Measurements from ENCODE around the gene RTRAF.

RTRAF gene

GRCh38 chr14:52043690-52044089 is 54.3 kb downstream of the RTRAF start:
- Mint-ChIP-seq H3K27me3 (ENCODE audit: low read depth) (no peaks in the 10 kb centered on the region), H3K9me3 (no peaks in the 10 kb centered on the region), H3K36me3 (ENCODE audit: low read depth) (no peaks in the 10 kb centered on the region), H3K4me1 (ENCODE audit: low read depth) (peaks cover 2% of the 10 kb centered on the region), H3K4me3 (no peak overlapping the region), H3K27ac (no peak overlapping the region)

- H3K4me1 Mint-ChIP-seq (ENCODE audit: low read depth): peaks cover 2% of the 10 kb centered on the region
- no peaks in the 10 kb centered on the region for H3K36me3 Mint-ChIP-seq (ENCODE audit: low read depth)
- H3K27me3 Mint-ChIP-seq (ENCODE audit: low read depth): no peaks in the 10 kb centered on the region
- no peak overlapping the region for H3K4me3 Mint-ChIP-seq
- H3K9me3 Mint-ChIP-seq: no peaks in the 10 kb centered on the region
- no peak overlapping the region for H3K27ac Mint-ChIP-seq
Observed at GRCh38 chr14:52044791-52045522, 55.6 kb downstream of the RTRAF start.

GRCh38 chr14:52046376-52046917 is 57.1 kb downstream of the RTRAF start:
- peaks cover 7% of the 10 kb centered on the region for H3K27me3 Mint-ChIP-seq (ENCODE audit: low read depth)
- no peaks in the 10 kb centered on the region for H3K36me3 Mint-ChIP-seq (ENCODE audit: low read depth)
- no peaks in the 10 kb centered on the region for H3K9me3 Mint-ChIP-seq
- H3K4me1 Mint-ChIP-seq (ENCODE audit: low read depth): peaks cover 2% of the 10 kb centered on the region
- H3K4me3 Mint-ChIP-seq: no peak overlapping the region
- no peak overlapping the region for H3K27ac Mint-ChIP-seq

GRCh38 chr14:52048116-52048515 is 58.8 kb downstream of the RTRAF start:
- H3K4me1 Mint-ChIP-seq (ENCODE audit: low read depth): peaks cover 2% of the 10 kb centered on the region
- H3K4me3 Mint-ChIP-seq: no peak overlapping the region

GRCh38 chr14:52048641-52049204 is 59.4 kb downstream of the RTRAF start:
- H3K36me3 Mint-ChIP-seq (ENCODE audit: low read depth): no peaks in the 10 kb centered on the region
- H3K9me3 Mint-ChIP-seq: no peaks in the 10 kb centered on the region
- peaks cover 27% of the 10 kb centered on the region for H3K27me3 Mint-ChIP-seq (ENCODE audit: low read depth)
- H3K27ac Mint-ChIP-seq: peak overlapping the region; percentile 43
- H3K4me3 Mint-ChIP-seq: no peak overlapping the region
- H3K4me1 Mint-ChIP-seq (ENCODE audit: low read depth): peaks cover 2% of the 10 kb centered on the region

More at GRCh38 chr14:52048116-52048515, 58.8 kb downstream of the RTRAF start:
- Mint-ChIP-seq H3K27ac (no peak overlapping the region), H3K9me3 (no peaks in the 10 kb centered on the region), H3K27me3 (ENCODE audit: low read depth) (peaks cover 20% of the 10 kb centered on the region), H3K36me3 (ENCODE audit: low read depth) (no peaks in the 10 kb centered on the region)

- no peaks in the 10 kb centered on the region for H3K36me3 Mint-ChIP-seq (ENCODE audit: low read depth)
- peaks cover 27% of the 10 kb centered on the region for H3K27me3 Mint-ChIP-seq (ENCODE audit: low read depth)
- H3K9me3 Mint-ChIP-seq: no peaks in the 10 kb centered on the region
- H3K4me3 Mint-ChIP-seq: no peak overlapping the region
- no peaks in the 10 kb centered on the region for H3K4me1 Mint-ChIP-seq (ENCODE audit: low read depth)
- H3K27ac Mint-ChIP-seq: no peak overlapping the region
Observed at GRCh38 chr14:52049271-52049670, 59.9 kb downstream of the RTRAF start.

- no peaks in the 10 kb centered on the region for H3K9me3 Mint-ChIP-seq
- no peaks in the 10 kb centered on the region for H3K36me3 Mint-ChIP-seq (ENCODE audit: low read depth)
Observed at GRCh38 chr14:52049721-52050588, 60.6 kb downstream of the RTRAF start.

GRCh38 chr14:52051251-52051650 is 61.9 kb downstream of the RTRAF start:
- Mint-ChIP-seq H3K36me3 (ENCODE audit: low read depth) (no peaks in the 10 kb centered on the region), H3K4me3 (no peak overlapping the region), H3K27ac (no peak overlapping the region), H3K27me3 (ENCODE audit: low read depth) (peaks cover 39% of the 10 kb centered on the region), H3K9me3 (no peaks in the 10 kb centered on the region), H3K4me1 (ENCODE audit: low read depth) (no peaks in the 10 kb centered on the region)

More at GRCh38 chr14:52049721-52050588, 60.6 kb downstream of the RTRAF start:
- Mint-ChIP-seq H3K4me1 (ENCODE audit: low read depth) (no peaks in the 10 kb centered on the region), H3K27ac (no peak overlapping the region), H3K27me3 (ENCODE audit: low read depth) (peaks cover 30% of the 10 kb centered on the region), H3K4me3 (no peak overlapping the region)

- H3K36me3 Mint-ChIP-seq (ENCODE audit: low read depth): no peaks in the 10 kb centered on the region
- no peak overlapping the region for H3K4me3 Mint-ChIP-seq
- H3K27me3 Mint-ChIP-seq (ENCODE audit: low read depth): peaks cover 39% of the 10 kb centered on the region
- no peaks in the 10 kb centered on the region for H3K9me3 Mint-ChIP-seq
- H3K4me1 Mint-ChIP-seq (ENCODE audit: low read depth): no peaks in the 10 kb centered on the region
- no peak overlapping the region for H3K27ac Mint-ChIP-seq
Observed at GRCh38 chr14:52051871-52052270, 62.5 kb downstream of the RTRAF start.

- Mint-ChIP-seq H3K4me1 (ENCODE audit: low read depth) (no peaks in the 10 kb centered on the region), H3K9me3 (no peaks in the 10 kb centered on the region), H3K27ac (no peak overlapping the region), H3K27me3 (ENCODE audit: low read depth) (peaks cover 39% of the 10 kb centered on the region), H3K36me3 (ENCODE audit: low read depth) (no peaks in the 10 kb centered on the region), H3K4me3 (no peak overlapping the region)
Observed at GRCh38 chr14:52052288-52052943, 63.1 kb downstream of the RTRAF start.

GRCh38 chr14:52053044-52053443 is 63.7 kb downstream of the RTRAF start:
- Mint-ChIP-seq H3K27ac (no peak overlapping the region), H3K4me1 (ENCODE audit: low read depth) (no peaks in the 10 kb centered on the region), H3K4me3 (no peak overlapping the region), H3K9me3 (no peaks in the 10 kb centered on the region), H3K36me3 (ENCODE audit: low read depth) (no peaks in the 10 kb centered on the region), H3K27me3 (ENCODE audit: low read depth) (peaks cover 39% of the 10 kb centered on the region)

- Mint-ChIP-seq H3K9me3 (no peaks in the 10 kb centered on the region), H3K27me3 (ENCODE audit: low read depth) (peaks cover 53% of the 10 kb centered on the region), H3K27ac (no peak overlapping the region), H3K4me1 (ENCODE audit: low read depth) (no peaks in the 10 kb centered on the region), H3K36me3 (ENCODE audit: low read depth) (no peaks in the 10 kb centered on the region), H3K4me3 (no peak overlapping the region)
Observed at GRCh38 chr14:52054678-52055077, 65.3 kb downstream of the RTRAF start.

- Mint-ChIP-seq H3K27me3 (ENCODE audit: low read depth) (peaks cover 58% of the 10 kb centered on the region), H3K4me3 (no peak overlapping the region), H3K9me3 (no peaks in the 10 kb centered on the region), H3K27ac (no peak overlapping the region), H3K36me3 (ENCODE audit: low read depth) (no peaks in the 10 kb centered on the region), H3K4me1 (ENCODE audit: low read depth) (no peaks in the 10 kb centered on the region)
Observed at GRCh38 chr14:52055167-52055566, 65.8 kb downstream of the RTRAF start.

GRCh38 chr14:52058341-52058740 is 69.0 kb downstream of the RTRAF start:
- Mint-ChIP-seq H3K9me3 (no peaks in the 10 kb centered on the region), H3K4me1 (ENCODE audit: low read depth) (no peaks in the 10 kb centered on the region), H3K27ac (no peak overlapping the region), H3K4me3 (no peak overlapping the region), H3K36me3 (ENCODE audit: low read depth) (no peaks in the 10 kb centered on the region), H3K27me3 (ENCODE audit: low read depth) (peaks cover 59% of the 10 kb centered on the region)
